CD4-positive, alpha-beta memory T cell (primary cell): ENCODE data around the gene SPEF2. TPM values are rescaled to one million over a fixed set of nuclear protein-coding genes. Genes with fewer than 3 reads are reported as not detected.

Experiments used
- CTCF ChIA-PET: fragments of 350-600 bp; sonication (Branson Sonifier 250); formaldehyde crosslinking; loops from one replicate; lab custom pipeline; 2021; ENCODE audit warnings: inconsistent platforms; ENCODE audit not compliant: partially characterized antibody; lab: Charles Lee
- POLR2A ChIA-PET: fragments of 350-600 bp; sonication (Branson Sonifier 250); formaldehyde crosslinking; loops from one replicate; lab custom pipeline; 2021; ENCODE audit not compliant: partially characterized antibody; lab: Charles Lee
- DNase-seq, 5 donors: peaks; one replicate each; pipeline versions ENCODE4 v3.0.0 to v3.0.0-alpha.2; 2020 to 2022; ENCODE audit warnings: mixed read lengths in 1 of 5
- H3K27ac ChIP-seq: one replicate; pipeline ENCODE4 v1.7.0; 2013; ENCODE audit warnings: low read depth, low read length
- H3K27me3 ChIP-seq: 2 replicates; pipeline ENCODE4 v1.7.0; 2013; ENCODE audit warnings: mild to moderate bottlenecking, low read length, moderate library complexity; ENCODE audit not compliant: insufficient read depth
- H3K36me3 ChIP-seq: 2 replicates; pipeline ENCODE4 v1.7.0; 2013; ENCODE audit warnings: mild to moderate bottlenecking, low read length, moderate library complexity; ENCODE audit not compliant: insufficient read depth
- H3K4me1 ChIP-seq: 2 replicates; pipeline ENCODE4 v1.7.0; 2013; ENCODE audit warnings: mild to moderate bottlenecking, low read length, moderate library complexity; ENCODE audit not compliant: insufficient read depth
- H3K4me3 ChIP-seq, 2 donors: one replicate each; pipeline ENCODE4 v1.7.0; 2013; ENCODE audit warnings: low read length in 2 of 2, mild to moderate bottlenecking in 1 of 2
- H3K9me3 ChIP-seq, 2 donors: one replicate each; pipeline ENCODE4 v1.7.0; 2013; ENCODE audit warnings: low read length in 2 of 2, control low read depth in 1 of 2; ENCODE audit not compliant: control insufficient read depth in 1 of 2
- H3K27ac Mint-ChIP-seq, 7 donors: one replicate each; pipeline ENCODE4 v1.8.0; 2020 to 2021; ENCODE audit warnings: mixed read lengths in 7 of 7, mild to moderate bottlenecking in 6 of 7, inconsistent platforms in 3 of 7, moderate library complexity in 3 of 7
- H3K27me3 Mint-ChIP-seq, 2 donors: one replicate each; pipeline ENCODE4 v1.8.0; 2020 to 2021; ENCODE audit warnings: mixed read lengths in 2 of 2
- H3K36me3 Mint-ChIP-seq, 2 donors: one replicate each; pipeline ENCODE4 v1.8.0; 2020 to 2021; ENCODE audit warnings: mixed read lengths in 2 of 2, inconsistent platforms in 1 of 2, mild to moderate bottlenecking in 1 of 2
- H3K4me1 Mint-ChIP-seq, 4 donors: one replicate each; pipeline ENCODE4 v1.8.0; 2020 to 2021; ENCODE audit warnings: mixed read lengths in 4 of 4, mild to moderate bottlenecking in 1 of 4
- H3K4me3 Mint-ChIP-seq, 8 donors: one replicate each; pipeline ENCODE4 v1.8.0; 2020 to 2021; ENCODE audit warnings: mixed read lengths in 8 of 8, mild to moderate bottlenecking in 7 of 8, moderate library complexity in 6 of 8, inconsistent platforms in 3 of 8
- H3K9me3 Mint-ChIP-seq, 8 donors: one replicate each; pipeline ENCODE4 v1.8.0; 2020 to 2021; ENCODE audit warnings: mixed read lengths in 8 of 8, mild to moderate bottlenecking in 5 of 8, inconsistent platforms in 3 of 8, moderate library complexity in 1 of 8
- intact Hi-C: fragments of 100-400 bp; cut with micrococcal nuclease; formaldehyde crosslinking; loops from one replicate; pipeline ENCODE4 v1.15.1; 2023
- polyA plus RNA-seq, 2 donors: library from polyadenylated mRNA; unstranded; fragments of 300-500 nt; fragmentation: Illumina TruSeq; gene quantifications; one replicate each; pipeline ENCODE4 v1.2.3, GENCODE V29; 2021
- total RNA-seq, 2 experiments: library from RNA; stranded (reverse); gene quantifications; one replicate each; pipeline ENCODE4 v1.2.3, GENCODE V29; 2021

Gene SPEF2
- total and polyA plus RNA-seq, 4 experiments from 2014 or later = 4.0 to 15.4 (median 10.2) TPM

GRCh38 chr5:35752012-35752411 lies 134.3 kb downstream of the SPEF2 start:
- Histone ChIP-seq H3K4me1 (no peaks in the 10 kb centered on the region), H3K27me3 (no peaks in the 10 kb centered on the region), H3K36me3 (no peaks in the 10 kb centered on the region), H3K27ac (no peak overlapping the region), H3K4me3 (no peak overlapping the region), H3K9me3 (no peaks in the 10 kb centered on the region)
- peaks cover 0 to 11% (median 7%) of the 10 kb centered on the region in 8 donors for H3K9me3 Mint-ChIP-seq
- H3K4me3 Mint-ChIP-seq = no peak overlapping the region
- no peak overlapping the region for H3K27ac Mint-ChIP-seq
- peaks cover 0 to under 1% of the 10 kb centered on the region in 2 donors for H3K27me3 Mint-ChIP-seq
- H3K4me1 Mint-ChIP-seq = peaks cover 14 to 23% (median 20%) of the 10 kb centered on the region in 4 donors
- intact Hi-C loops = loop anchor here (10.0 kb wide), 1 partner anchor 47 kb away; no protein-coding TSS in a partner anchor
- no peak for DNase-seq
- ChIA-PET CTCF (interaction anchor here (1.1 to 1.3 kb wide), 2 partner anchors 102 to 174 kb away, joined by 3 read pairs; no protein-coding TSS in a partner anchor), POLR2A (interaction anchor here (1.1 kb wide), 1 partner anchor 101 kb away, joined by 3 read pairs; no protein-coding TSS in a partner anchor)
- peaks cover 0 to 6% of the 10 kb centered on the region in 2 donors for H3K36me3 Mint-ChIP-seq

GRCh38 chr5:35753500-35753899 lies 135.8 kb downstream of the SPEF2 start:
- no peaks in the 10 kb centered on the region for H3K27me3 ChIP-seq
- POLR2A ChIA-PET = no interaction called here
- Mint-ChIP-seq H3K27ac (peak overlapping the region in 1 of 7 donors; percentile 46), H3K4me1 (peaks cover 11 to 21% (median 19%) of the 10 kb centered on the region in 4 donors), H3K36me3 (no peaks in the 10 kb centered on the region), H3K4me3 (no peak overlapping the region), H3K27me3 (no peaks in the 10 kb centered on the region), H3K9me3 (peaks cover 0 to 10% (median 1%) of the 10 kb centered on the region in 8 donors)
- CTCF ChIA-PET = interaction anchor here (1.3 kb wide), 1 partner anchor 104 kb away, joined by 3 read pairs; no protein-coding TSS in a partner anchor
- DNase-seq = no peak
- H3K9me3 ChIP-seq = no peaks in the 10 kb centered on the region
- no peak overlapping the region for H3K27ac ChIP-seq
- intact Hi-C loops = loop anchor here (10.0 kb wide), 1 partner anchor 49 kb away; no protein-coding TSS in a partner anchor
- H3K36me3 ChIP-seq = no peaks in the 10 kb centered on the region
- no peaks in the 10 kb centered on the region for H3K4me1 ChIP-seq
- H3K4me3 ChIP-seq = no peak overlapping the region

GRCh38 chr5:35754481-35754880 lies 136.8 kb downstream of the SPEF2 start:
- CTCF ChIA-PET = no interaction called here
- no peak overlapping the region for H3K27ac ChIP-seq
- H3K9me3 ChIP-seq = no peaks in the 10 kb centered on the region
- Mint-ChIP-seq H3K9me3 (peaks cover 0 to 8% (median under 1%) of the 10 kb centered on the region in 8 donors), H3K4me3 (no peak overlapping the region), H3K27ac (no peak overlapping the region), H3K27me3 (no peaks in the 10 kb centered on the region), H3K4me1 (peaks cover 6 to 15% (median 14%) of the 10 kb centered on the region in 4 donors), H3K36me3 (no peaks in the 10 kb centered on the region)
- POLR2A ChIA-PET = no interaction called here
- no peaks in the 10 kb centered on the region for H3K27me3 ChIP-seq
- H3K4me3 ChIP-seq = no peak overlapping the region
- intact Hi-C loops = loop anchor here (10.0 kb wide), 1 partner anchor 50 kb away; no protein-coding TSS in a partner anchor
- no peaks in the 10 kb centered on the region for H3K36me3 ChIP-seq
- DNase-seq = no peak
- no peaks in the 10 kb centered on the region for H3K4me1 ChIP-seq

GRCh38 chr5:35755966-35756365 lies 138.3 kb downstream of the SPEF2 start:
- intact Hi-C loops = loop anchor here (10.0 kb wide), 1 partner anchor 51 kb away; no protein-coding TSS in a partner anchor
- Mint-ChIP-seq H3K4me3 (no peak overlapping the region), H3K36me3 (no peaks in the 10 kb centered on the region), H3K9me3 (peaks cover 0 to 3% (median 0%) of the 10 kb centered on the region in 8 donors), H3K4me1 (peaks cover 4 to 17% (median 11%) of the 10 kb centered on the region in 4 donors), H3K27ac (no peak overlapping the region), H3K27me3 (no peaks in the 10 kb centered on the region)
- Histone ChIP-seq H3K27ac (no peak overlapping the region), H3K9me3 (no peaks in the 10 kb centered on the region), H3K36me3 (no peaks in the 10 kb centered on the region), H3K27me3 (no peaks in the 10 kb centered on the region), H3K4me3 (no peak overlapping the region), H3K4me1 (peaks cover 2% of the 10 kb centered on the region)
- CTCF ChIA-PET = interaction anchor here (1.0 kb wide), 1 partner anchor 104 kb away, joined by 3 read pairs; no protein-coding TSS in a partner anchor
- DNase-seq = no peak
- POLR2A ChIA-PET = no interaction called here

GRCh38 chr5:35758151-35758724 lies 140.6 kb downstream of the SPEF2 start:
- Histone ChIP-seq H3K4me1 (peaks cover 9% of the 10 kb centered on the region), H3K9me3 (no peaks in the 10 kb centered on the region), H3K4me3 (no peak overlapping the region), H3K27ac (no peak overlapping the region), H3K27me3 (no peaks in the 10 kb centered on the region), H3K36me3 (no peaks in the 10 kb centered on the region)
- Mint-ChIP-seq H3K36me3 (no peaks in the 10 kb centered on the region), H3K4me3 (no peak overlapping the region), H3K4me1 (peaks cover 7 to 32% (median 20%) of the 10 kb centered on the region in 4 donors), H3K9me3 (peaks cover 0 to 3% (median 0%) of the 10 kb centered on the region in 8 donors), H3K27ac (peak overlapping the region in 2 of 7 donors; percentile 14 to 25), H3K27me3 (no peaks in the 10 kb centered on the region)
- ChIA-PET CTCF (no interaction called here), POLR2A (interaction anchor here (0.9 to 1.1 kb wide), 2 partner anchors 118 to 124 kb away, joined by 4 to 5 read pairs; no protein-coding TSS in a partner anchor)
- no peak for DNase-seq
- intact Hi-C loops = loop anchor here (10.0 kb wide), 1 partner anchor 53 kb away; no protein-coding TSS in a partner anchor

- Mint-ChIP-seq H3K36me3 (peaks cover 0 to 5% of the 10 kb centered on the region in 2 donors), H3K27ac (peak overlapping the region; percentile 1 to 76 (median 53)), H3K4me3 (peak overlapping the region in 5 of 8 donors; percentile 2 to 43 (median 22)), H3K4me1 (peaks cover 10 to 27% (median 20%) of the 10 kb centered on the region in 4 donors), H3K27me3 (no peaks in the 10 kb centered on the region), H3K9me3 (no peaks in the 10 kb centered on the region)
- H3K9me3 ChIP-seq = no peaks in the 10 kb centered on the region
- intact Hi-C loops = no loop called here
- no peaks in the 10 kb centered on the region for H3K27me3 ChIP-seq
- DNase-seq = peak in 3 of 5 donors; percentile 38 to 43 (median 43)
- H3K27ac ChIP-seq = no peak overlapping the region
- H3K36me3 ChIP-seq = no peaks in the 10 kb centered on the region
- H3K4me1 ChIP-seq = peaks cover 9% of the 10 kb centered on the region
- ChIA-PET CTCF (interaction anchor here (1.0 to 2.9 kb wide), 3 partner anchors 16 to 165 kb away, joined by 6 to 11 read pairs (median 6); no protein-coding TSS in a partner anchor), POLR2A (interaction anchor here (1.7 kb wide), 1 partner anchor 108 kb away, joined by 5 read pairs; no protein-coding TSS in a partner anchor)
- H3K4me3 ChIP-seq = no peak overlapping the region
Measured at GRCh38 chr5:35761541-35761940, 143.9 kb downstream of the SPEF2 start.

GRCh38 chr5:35762368-35762767 lies 144.7 kb downstream of the SPEF2 start:
- Mint-ChIP-seq H3K4me1 (peaks cover 10 to 30% (median 21%) of the 10 kb centered on the region in 4 donors), H3K9me3 (no peaks in the 10 kb centered on the region), H3K27me3 (no peaks in the 10 kb centered on the region), H3K4me3 (no peak overlapping the region), H3K36me3 (peaks cover 0 to 5% of the 10 kb centered on the region in 2 donors), H3K27ac (peak overlapping the region in 1 of 7 donors; percentile 51)
- CTCF ChIA-PET = no interaction called here
- Histone ChIP-seq H3K36me3 (no peaks in the 10 kb centered on the region), H3K27ac (no peak overlapping the region), H3K4me3 (no peak overlapping the region), H3K4me1 (peaks cover 9% of the 10 kb centered on the region), H3K27me3 (no peaks in the 10 kb centered on the region), H3K9me3 (no peaks in the 10 kb centered on the region)
- no peak for DNase-seq
- POLR2A ChIA-PET = interaction anchor here (1.1 to 1.7 kb wide), 2 partner anchors 108 to 119 kb away, joined by 4 to 5 read pairs; no protein-coding TSS in a partner anchor
- intact Hi-C loops = no loop called here
